Measurements from ENCODE around the gene LRIT3. TPM values are rescaled to one million over a fixed set of nuclear protein-coding genes. Genes with fewer than 3 reads are reported as not detected.
"Not testable (repeated sequence)": the region's sequence is repeated elsewhere in the genome, so short reads cannot be mapped to it uniquely, and the experiment has no call there.

The LRIT3 gene
- total RNA-seq, 3 donors from 2014 or later, result 0.08 to 0.19 (median 0.11) TPM

GRCh38 chr4:109872950-109873656 lies 25.2 kb downstream of the LRIT3 start:
- Mint-ChIP-seq H3K27me3 (ENCODE audit: low read depth) (peaks cover 5% of the 10 kb centered on the region), H3K4me3 (no peak overlapping the region), H3K36me3 (ENCODE audit: insufficient read depth) (peaks cover 9% of the 10 kb centered on the region), H3K4me1 (ENCODE audit: low read depth) (no peaks in the 10 kb centered on the region), H3K9me3 (no peaks in the 10 kb centered on the region)
- DNase-seq (no peak), ATAC-seq (no peak)

- ATAC-seq, result no peak
- Mint-ChIP-seq H3K4me3 (no peak overlapping the region), H3K4me1 (ENCODE audit: low read depth) (no peaks in the 10 kb centered on the region), H3K9me3 (no peaks in the 10 kb centered on the region), H3K36me3 (ENCODE audit: insufficient read depth) (peaks cover 9% of the 10 kb centered on the region), H3K27me3 (ENCODE audit: low read depth) (peaks cover 10% of the 10 kb centered on the region)
- DNase-seq, result no peak
These were observed 26.0 kb downstream of the LRIT3 start for GRCh38 chr4:109873791-109874514.

- Mint-ChIP-seq H3K36me3 (ENCODE audit: insufficient read depth) (peaks cover under 1% of the 10 kb centered on the region), H3K4me1 (ENCODE audit: low read depth) (no peaks in the 10 kb centered on the region), H3K27me3 (ENCODE audit: low read depth) (peaks cover 14% of the 10 kb centered on the region), H3K4me3 (no peak overlapping the region), H3K9me3 (no peaks in the 10 kb centered on the region)
- DNase-seq (no peak), ATAC-seq (no peak)
These were observed 27.2 kb downstream of the LRIT3 start for GRCh38 chr4:109875106-109875505.

GRCh38 chr4:109875553-109875952 lies 27.6 kb downstream of the LRIT3 start:
- not testable (repeated sequence) for DNase-seq; H3K4me1 Mint-ChIP-seq (ENCODE audit: low read depth); ATAC-seq; H3K4me3 Mint-ChIP-seq; H3K9me3 Mint-ChIP-seq; H3K36me3 Mint-ChIP-seq (ENCODE audit: insufficient read depth)
- peaks cover 16% of the 10 kb centered on the region for H3K27me3 Mint-ChIP-seq (ENCODE audit: low read depth)

- no peak overlapping the region for H3K4me3 Mint-ChIP-seq
- no peaks in the 10 kb centered on the region for H3K9me3 Mint-ChIP-seq
- no peaks in the 10 kb centered on the region for H3K36me3 Mint-ChIP-seq (ENCODE audit: insufficient read depth)
- ATAC-seq (no peak), DNase-seq (no peak)
- peaks cover 16% of the 10 kb centered on the region for H3K27me3 Mint-ChIP-seq (ENCODE audit: low read depth)
- no peaks in the 10 kb centered on the region for H3K4me1 Mint-ChIP-seq (ENCODE audit: low read depth)
These were observed 28.8 kb downstream of the LRIT3 start for GRCh38 chr4:109876634-109877265.

GRCh38 chr4:109877400-109877799 lies 29.5 kb downstream of the LRIT3 start:
- Mint-ChIP-seq H3K4me1 (ENCODE audit: low read depth) (no peaks in the 10 kb centered on the region), H3K36me3 (ENCODE audit: insufficient read depth) (no peaks in the 10 kb centered on the region), H3K27me3 (ENCODE audit: low read depth) (peaks cover 16% of the 10 kb centered on the region), H3K4me3 (no peak overlapping the region), H3K9me3 (no peaks in the 10 kb centered on the region)
- DNase-seq, result no peak
- no peak for ATAC-seq

- Mint-ChIP-seq H3K27me3 (ENCODE audit: low read depth) (peaks cover 16% of the 10 kb centered on the region), H3K9me3 (no peaks in the 10 kb centered on the region), H3K4me3 (no peak overlapping the region), H3K36me3 (ENCODE audit: insufficient read depth) (no peaks in the 10 kb centered on the region), H3K4me1 (ENCODE audit: low read depth) (no peaks in the 10 kb centered on the region)
- no peak for DNase-seq
- no peak for ATAC-seq
These were observed 30.4 kb downstream of the LRIT3 start for GRCh38 chr4:109878355-109878754.

GRCh38 chr4:109879081-109879480 lies 31.2 kb downstream of the LRIT3 start:
- H3K27me3 Mint-ChIP-seq (ENCODE audit: low read depth), result peaks cover 16% of the 10 kb centered on the region
- H3K4me3 Mint-ChIP-seq, result no peak overlapping the region
- ATAC-seq (no peak), DNase-seq (no peak)
- no peaks in the 10 kb centered on the region for H3K9me3 Mint-ChIP-seq
- H3K4me1 Mint-ChIP-seq (ENCODE audit: low read depth), result no peaks in the 10 kb centered on the region
- no peaks in the 10 kb centered on the region for H3K36me3 Mint-ChIP-seq (ENCODE audit: insufficient read depth)

GRCh38 chr4:109879636-109880314 lies 31.9 kb downstream of the LRIT3 start:
- H3K9me3 Mint-ChIP-seq, result no peaks in the 10 kb centered on the region
- H3K36me3 Mint-ChIP-seq (ENCODE audit: insufficient read depth), result no peaks in the 10 kb centered on the region
- DNase-seq (no peak), ATAC-seq (no peak)
- H3K4me3 Mint-ChIP-seq, result no peak overlapping the region
- no peaks in the 10 kb centered on the region for H3K4me1 Mint-ChIP-seq (ENCODE audit: low read depth)
- H3K27me3 Mint-ChIP-seq (ENCODE audit: low read depth), result peaks cover 16% of the 10 kb centered on the region

GRCh38 chr4:109886303-109886702 lies 38.4 kb downstream of the LRIT3 start:
- Mint-ChIP-seq H3K27me3 (ENCODE audit: low read depth) (no peaks in the 10 kb centered on the region), H3K4me1 (ENCODE audit: low read depth) (no peaks in the 10 kb centered on the region), H3K36me3 (ENCODE audit: insufficient read depth) (no peaks in the 10 kb centered on the region), H3K4me3 (no peak overlapping the region), H3K9me3 (no peaks in the 10 kb centered on the region)
- ATAC-seq (no peak), DNase-seq (no peak)

GRCh38 chr4:109887071-109887470 lies 39.2 kb downstream of the LRIT3 start:
- no peak for ATAC-seq
- Mint-ChIP-seq H3K36me3 (ENCODE audit: insufficient read depth) (no peaks in the 10 kb centered on the region), H3K27me3 (ENCODE audit: low read depth) (no peaks in the 10 kb centered on the region), H3K4me1 (ENCODE audit: low read depth) (no peaks in the 10 kb centered on the region), H3K9me3 (no peaks in the 10 kb centered on the region), H3K4me3 (no peak overlapping the region)
- no peak for DNase-seq

- Mint-ChIP-seq H3K36me3 (ENCODE audit: insufficient read depth) (no peaks in the 10 kb centered on the region), H3K9me3 (no peaks in the 10 kb centered on the region), H3K4me1 (ENCODE audit: low read depth) (no peaks in the 10 kb centered on the region), H3K4me3 (no peak overlapping the region), H3K27me3 (ENCODE audit: low read depth) (no peaks in the 10 kb centered on the region)
- ATAC-seq, result no peak
- no peak for DNase-seq
These were observed 42.2 kb downstream of the LRIT3 start for GRCh38 chr4:109890076-109890475.

- Mint-ChIP-seq H3K36me3 (ENCODE audit: insufficient read depth) (no peaks in the 10 kb centered on the region), H3K4me1 (ENCODE audit: low read depth) (no peaks in the 10 kb centered on the region), H3K9me3 (peaks cover 5% of the 10 kb centered on the region), H3K27me3 (ENCODE audit: low read depth) (peaks cover 11% of the 10 kb centered on the region), H3K4me3 (no peak overlapping the region)
- no peak for DNase-seq
- ATAC-seq, result no peak
These were observed 54.8 kb downstream of the LRIT3 start for GRCh38 chr4:109902559-109903251.

- no peak overlapping the region for H3K4me3 Mint-ChIP-seq
- no peaks in the 10 kb centered on the region for H3K36me3 Mint-ChIP-seq (ENCODE audit: insufficient read depth)
- peaks cover 28% of the 10 kb centered on the region for H3K27me3 Mint-ChIP-seq (ENCODE audit: low read depth)
- H3K4me1 Mint-ChIP-seq (ENCODE audit: low read depth), result no peaks in the 10 kb centered on the region
- ATAC-seq, result no peak
- H3K9me3 Mint-ChIP-seq, result peaks cover 5% of the 10 kb centered on the region
- no peak for DNase-seq
These were observed 60.8 kb downstream of the LRIT3 start for GRCh38 chr4:109908731-109909130.

All from activated T-cell treated with anti-CD3 and anti-CD28 coated beads, Interleukin-2, amount 50 U/mL, for 4 hours (primary cell).